MM.1S (cell line): ENCODE data around the gene RIPPLY2.
"Not testable (repeated sequence)": the region's sequence is repeated elsewhere in the genome, so short reads cannot be mapped to it uniquely, and the experiment has no call there.

ENCODE experiments used
- CTCF ChIP-seq: fragments of 300-600 bp; sonication (generic); IDR thresholded peaks from 2 replicates; pipeline ENCODE4 v1.5.1; 2016; ENCODE audit warnings: antibody characterized with exemption, low read length, mixed read lengths
- EZH2 ChIP-seq: fragments of 300-600 bp; sonication (generic); optimal IDR thresholded peaks from 2 replicates; pipeline ENCODE3; 2017; ENCODE audit warnings: low read depth, mild to moderate bottlenecking, antibody characterized with exemption, low read length, mixed read lengths
- EZH2phosphoT487 ChIP-seq: fragments of 300-600 bp; sonication (generic); IDR thresholded peaks from 2 replicates; pipeline ENCODE4 v1.6.1; 2018; ENCODE audit warnings: antibody characterized with exemption, low read length

GRCh38 chr6:83897094-83897493 lies 43.9 kb downstream of the RIPPLY2 start:
- TF ChIP-seq CTCF, EZH2, EZH2phosphoT487: not testable (repeated sequence)
